Hepatic stellate cell (primary cell): ENCODE measurements around the gene IRF9.
"Not testable (repeated sequence)": the region's sequence is repeated elsewhere in the genome, so short reads cannot be mapped to it uniquely, and the experiment has no call there.

Experiments used
- DNase-seq: peaks from one replicate; pipeline ENCODE4 v3.0.0; 2011; ENCODE audit warnings: low spot score

The IRF9 gene

DNA sequence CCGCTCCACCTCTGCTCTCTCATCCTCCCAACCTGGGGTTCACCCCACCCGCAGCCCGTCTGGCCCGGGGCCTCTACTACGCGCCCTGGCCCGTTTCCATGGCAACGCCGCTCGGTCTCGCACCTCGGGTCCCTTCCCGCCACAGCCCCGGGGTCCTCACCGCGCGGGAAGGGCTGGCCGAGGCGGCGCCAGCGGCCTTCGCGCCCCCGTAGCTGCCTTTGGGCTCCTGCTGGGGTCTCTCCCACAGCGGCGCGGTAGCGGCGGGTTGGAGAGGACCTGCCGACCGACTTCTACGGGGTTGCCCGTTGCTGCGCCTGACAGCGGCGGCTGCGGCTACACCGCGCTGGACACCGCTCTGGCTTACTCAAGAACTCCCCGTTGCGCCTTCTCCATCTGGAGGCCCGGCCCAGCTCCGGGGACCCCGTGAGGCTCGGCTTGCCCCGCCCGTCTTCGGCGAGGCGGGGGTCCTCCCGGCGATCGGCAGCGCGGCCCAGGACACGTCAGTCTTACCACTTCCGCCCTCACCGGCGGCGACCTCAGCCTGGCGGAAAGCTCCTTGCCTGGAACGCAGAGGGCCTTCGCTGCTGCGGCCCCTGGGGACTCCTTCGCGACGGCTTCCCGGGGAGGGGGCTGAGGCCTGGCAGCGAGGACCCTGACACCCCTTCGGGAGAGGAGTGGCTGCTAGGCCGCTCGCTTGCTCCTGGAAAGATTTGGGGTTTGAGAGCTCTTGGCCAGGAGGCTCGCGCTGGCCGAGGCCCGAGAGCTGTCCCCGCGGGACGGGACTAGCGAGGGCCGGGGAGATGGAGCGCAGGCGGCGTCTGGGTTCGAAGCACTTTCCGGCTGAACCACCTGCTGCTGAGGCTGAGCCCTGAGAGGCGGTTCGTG, 34.4 kb downstream of the IRF9 start, which contains the start of gene TM9SF1:
TSS of gene TM9SF1 (minus strand) at position 256 of the 885 bp plus-strand sequence. CDS start 422 bp downstream, outside the sequence.
- DNase-seq, result peak; percentile 95

DNA sequence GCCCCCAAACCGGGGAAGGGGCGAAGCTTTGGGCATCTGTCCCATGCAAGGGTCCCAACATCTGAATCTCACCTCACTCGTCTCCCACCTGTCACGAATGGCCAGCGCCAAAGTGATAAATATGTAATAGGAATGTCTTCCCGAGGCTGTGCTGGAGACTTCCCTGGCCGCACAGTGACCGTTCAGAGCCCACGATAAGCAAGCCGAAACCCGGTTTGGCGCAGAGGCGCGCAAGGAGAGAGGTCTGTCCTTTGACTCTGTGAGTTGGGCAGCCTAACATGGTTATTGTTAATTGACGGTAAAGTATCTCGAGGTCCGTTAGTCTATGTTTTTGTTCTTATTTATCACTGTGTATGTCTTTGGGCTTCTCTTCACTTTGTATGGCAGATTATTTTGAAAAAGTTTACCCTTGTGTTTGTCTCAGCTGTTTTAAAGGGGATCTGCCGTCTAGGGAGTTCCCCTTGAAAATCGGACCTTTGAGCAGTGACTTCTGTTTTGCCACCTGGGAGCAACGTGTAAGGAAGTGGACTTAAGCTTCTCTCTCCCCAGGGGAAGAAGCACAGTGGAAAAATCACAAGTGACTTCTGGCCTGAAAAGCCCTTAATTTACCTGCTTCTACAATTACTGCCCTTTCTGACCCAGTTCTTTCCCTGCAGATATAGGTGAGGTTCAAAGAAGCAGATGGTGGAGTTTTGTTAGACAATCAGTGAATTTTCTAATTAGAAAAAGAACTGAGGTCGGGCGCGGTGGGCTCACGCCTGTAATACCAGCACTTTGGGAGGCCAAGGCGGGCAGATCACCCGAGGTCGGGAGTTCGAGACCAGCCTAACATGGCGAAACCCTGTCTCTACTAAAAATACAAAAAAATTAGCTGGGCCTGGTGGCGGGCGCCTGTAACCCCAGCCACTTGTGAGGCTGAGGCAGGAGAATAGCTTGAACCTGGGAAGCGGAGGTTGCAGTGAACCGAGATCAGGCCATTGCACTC, 35.3 kb downstream of the IRF9 start:
- peak; percentile 53 for DNase-seq

GRCh38 chr14:24197056-24197450, 36.0 kb downstream of the IRF9 start:
- no peak for DNase-seq

- DNase-seq, result no peak
Observed at GRCh38 chr14:24198814-24199524, 37.9 kb downstream of the IRF9 start.

GRCh38 chr14:24202538-24202937, 41.5 kb downstream of the IRF9 start:
- DNase-seq, result not testable (repeated sequence)

GRCh38 chr14:24203249-24203886, 42.3 kb downstream of the IRF9 start:
- DNase-seq, result not testable (repeated sequence)

- DNase-seq, result no peak
Observed at GRCh38 chr14:24204163-24205146, 43.4 kb downstream of the IRF9 start.

DNA sequence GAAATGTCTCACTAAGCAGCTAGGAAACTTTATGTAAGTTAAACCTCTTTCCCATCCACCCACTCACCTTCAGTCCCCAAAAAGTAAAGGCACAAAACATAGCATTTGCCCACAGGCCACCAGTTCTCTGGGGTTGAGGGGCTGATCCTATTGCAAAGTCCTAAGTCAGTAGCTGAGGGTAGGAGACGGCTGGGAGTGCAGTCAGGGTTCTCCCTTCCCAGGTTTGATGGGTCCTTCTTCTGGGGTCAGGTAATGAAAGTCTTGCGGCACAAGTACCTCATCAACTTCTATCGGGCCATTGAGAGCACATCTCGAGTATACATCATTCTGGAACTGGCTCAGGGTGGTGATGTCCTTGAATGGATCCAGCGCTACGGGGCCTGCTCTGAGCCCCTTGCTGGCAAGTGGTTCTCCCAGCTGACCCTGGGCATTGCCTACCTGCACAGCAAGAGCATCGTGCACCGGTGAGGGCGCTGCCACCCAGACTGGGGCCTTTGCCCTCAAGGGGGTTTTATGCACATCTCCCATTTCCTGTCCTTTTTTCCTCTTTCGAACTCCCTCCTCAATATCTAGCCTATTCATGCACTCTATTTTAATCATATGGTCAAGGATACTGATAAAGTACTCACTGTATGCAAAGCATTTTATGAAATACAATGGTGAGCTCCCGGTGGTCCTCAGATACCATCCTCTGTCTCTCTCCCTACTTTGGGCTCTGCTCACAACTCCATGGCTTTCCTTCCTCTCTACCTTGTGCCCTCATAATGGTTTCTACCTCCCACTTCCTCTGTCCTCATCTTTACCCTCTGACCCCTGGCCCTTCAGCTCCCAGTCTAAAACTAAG, 45.4 kb downstream of the IRF9 start:
- DNase-seq, result no peak

GRCh38 chr14:24207104-24207551, 46.1 kb downstream of the IRF9 start:
- no peak for DNase-seq

- no peak for DNase-seq
Observed at GRCh38 chr14:24207625-24208024, 46.6 kb downstream of the IRF9 start.

GRCh38 chr14:24211311-24211710, 50.2 kb downstream of the IRF9 start:
- DNase-seq, result no peak

DNA sequence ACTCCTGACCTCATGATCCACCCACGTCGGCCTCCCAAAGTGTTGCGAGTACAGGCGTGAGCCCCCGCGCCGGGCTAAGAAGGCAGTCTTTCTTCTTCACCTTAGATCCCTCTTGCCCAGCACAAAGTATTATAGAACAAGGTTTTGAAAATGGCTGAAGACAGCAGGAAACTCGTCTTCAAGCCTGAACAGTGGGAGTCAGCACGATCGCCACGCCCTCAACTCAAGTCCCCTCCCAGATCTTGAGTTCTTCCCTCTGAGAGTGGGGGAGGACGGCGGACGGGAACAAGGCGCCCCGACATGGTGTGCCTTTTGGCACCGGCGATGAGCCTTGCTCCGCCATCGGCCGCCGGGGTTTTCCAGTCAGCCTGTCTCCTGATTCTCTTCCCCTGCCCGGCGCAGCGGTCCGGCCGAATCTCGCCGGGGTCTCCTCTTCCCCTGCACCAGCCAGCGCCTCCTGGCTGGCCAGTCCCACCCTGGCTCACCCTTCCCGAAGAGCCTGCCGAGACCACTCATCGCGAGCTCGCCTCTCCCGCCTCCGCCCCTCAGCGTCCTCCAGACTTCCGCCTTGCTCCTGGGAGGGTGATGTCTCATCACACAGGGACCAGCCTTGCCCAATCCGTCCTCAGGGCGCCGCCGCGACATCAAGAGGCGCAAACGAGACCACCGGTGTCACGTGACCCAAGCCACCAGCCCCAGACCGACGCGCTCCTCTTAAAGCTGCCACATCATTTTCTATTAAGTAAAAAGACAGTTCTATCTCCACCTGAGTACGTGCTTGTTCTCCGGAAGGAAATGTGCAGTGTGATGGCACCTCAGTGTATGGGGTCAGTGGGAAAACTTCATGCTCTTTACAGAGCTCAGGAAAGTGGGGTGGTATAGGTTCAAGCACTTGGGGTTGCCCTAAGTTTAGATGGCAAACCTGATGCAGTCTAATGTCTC, 52.1 kb downstream of the IRF9 start, which contains the start of gene CHMP4A:
TSS of gene CHMP4A (minus strand) at position 565 of the 942 bp plus-strand sequence. CDS start at position 516, 49 bp downstream.
- DNase-seq, result peak; percentile 99

DNA sequence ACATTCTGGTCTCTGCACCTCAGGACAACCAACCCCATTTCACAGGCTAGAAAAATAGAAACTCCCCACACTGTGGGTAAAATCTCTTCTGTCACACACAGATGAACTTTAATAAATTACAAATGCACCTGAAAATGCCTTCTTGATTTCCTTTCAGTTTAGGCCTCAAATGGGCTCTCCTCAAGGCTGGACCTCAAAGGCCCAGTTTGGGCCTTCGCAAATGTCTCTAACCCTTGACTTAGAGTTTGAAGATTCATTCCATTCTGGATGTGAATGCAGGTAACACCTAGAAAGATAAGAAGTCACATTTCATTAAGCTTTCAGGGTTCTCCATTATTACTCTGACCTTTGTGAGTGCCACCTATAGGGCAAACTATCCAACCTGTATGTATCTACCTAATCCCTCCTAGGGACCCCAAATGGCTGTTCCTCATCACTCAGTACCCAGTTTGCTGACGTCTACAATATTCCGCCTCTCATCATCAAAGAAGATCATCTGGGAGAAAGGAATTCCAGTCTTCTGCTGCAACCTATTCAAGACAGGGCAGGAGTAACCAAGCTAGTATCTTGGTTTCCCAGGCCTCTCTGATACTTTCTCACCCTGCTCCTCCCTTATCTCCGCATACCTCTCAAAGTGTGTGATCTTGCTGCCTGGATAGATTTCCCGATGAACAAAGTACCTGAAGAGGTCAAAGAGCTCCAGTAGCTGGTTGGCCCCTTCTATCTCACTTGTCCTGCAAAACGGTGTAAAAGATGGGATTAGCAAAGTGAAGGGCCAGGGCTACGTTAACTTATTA, 53.0 kb downstream of the IRF9 start:
- DNase-seq, result no peak

GRCh38 chr14:24215495-24216344, 54.7 kb downstream of the IRF9 start, which contains the start of gene MDP1:
Gene MDP1 (minus strand): TSS chr14:24216066. CDS start chr14:24215955, 111 bp downstream.
- DNase-seq, result peak; percentile 92
